BJ (cell line): ENCODE data around the gene TRPM8. TPM values are rescaled to one million over a fixed set of nuclear protein-coding genes. Genes with fewer than 3 reads are reported as not detected.

Experiments
- CTCF ChIA-PET: fragments of 350-600 bp; formaldehyde crosslinking; extraction: SDS; loops from one replicate; lab custom pipeline; 2021; ENCODE audit warnings: antibody characterized with exemption, inconsistent platforms; lab: Yijun Ruan, JAX
- POLR2A ChIA-PET: fragments of 300-600 bp; sonication (Branson Sonifier 250); formaldehyde crosslinking; extraction: SDS; loops from one replicate; lab custom pipeline; 2021; ENCODE audit warnings: antibody characterized with exemption; lab: Charles Lee
- DNase-seq: peaks from one replicate; pipeline ENCODE4 v3.0.0-alpha.2; 2011; ENCODE audit warnings: low read depth
- H3K27me3 ChIP-seq: 2 replicates; pipeline ENCODE4 v1.6.0; 2011; ENCODE audit warnings: low read length; ENCODE audit not compliant: control insufficient read depth, insufficient read depth
- H3K36me3 ChIP-seq: 2 replicates; pipeline ENCODE4 v1.5.1; 2011; ENCODE audit warnings: low read length; ENCODE audit not compliant: control insufficient read depth, insufficient read depth
- H3K4me3 ChIP-seq: 2 replicates; pipeline ENCODE4 v1.5.1; 2011; ENCODE audit warnings: low read depth, mild to moderate bottlenecking, control low read depth, low read length
- CTCF ChIP-seq: IDR thresholded peaks from 2 replicates; pipeline ENCODE4 v1.5.1; 2011; ENCODE audit warnings: low read depth, mild to moderate bottlenecking, control low read depth, inconsistent platforms, low read length, moderate library complexity; ENCODE audit not compliant: insufficient read depth
- polyA plus RNA-seq: library from polyadenylated mRNA; depleted of rRNA; stranded (reverse); fragments of >200 nt; gene quantifications from 2 replicates; pipeline ENCODE4 v1.2.3, GENCODE V29; 2011

The TRPM8 gene
- polyA plus RNA-seq, 1 experiment, result not detected

- H3K36me3 ChIP-seq, result no peaks in the 10 kb centered on the region
- CTCF ChIA-PET, result interaction anchor here (1.4 to 2.2 kb wide), 3 partner anchors 520 to 1135 kb away, joined by 4 to 10 read pairs (median 8); no protein-coding TSS in a partner anchor
- POLR2A ChIA-PET, result no interaction called here
- no peaks in the 10 kb centered on the region for H3K27me3 ChIP-seq
- no peak overlapping the region for H3K4me3 ChIP-seq
- DNase-seq, result no peak
- no peak for TF ChIP-seq CTCF
These were observed 63.9 kb downstream of the TRPM8 start for GRCh38 chr2:233980955-233981561.

GRCh38 chr2:233981574-233982420 is 64.6 kb downstream of the TRPM8 start:
- DNase-seq, result no peak
- no peak for TF ChIP-seq CTCF
- ChIA-PET POLR2A (no interaction called here), CTCF (interaction anchor here (1.3 to 2.2 kb wide), 4 partner anchors 154 to 1134 kb away, joined by 4 to 10 read pairs (median 6); no protein-coding TSS in a partner anchor)
- H3K27me3 ChIP-seq, result no peaks in the 10 kb centered on the region
- H3K4me3 ChIP-seq, result no peak overlapping the region
- no peaks in the 10 kb centered on the region for H3K36me3 ChIP-seq

GRCh38 chr2:233982421-233983121 is 65.4 kb downstream of the TRPM8 start:
- POLR2A ChIA-PET, result no interaction called here
- CTCF ChIA-PET, result interaction anchor here (1.3 to 2.2 kb wide), 3 partner anchors 153 to 562 kb away, joined by 4 to 10 read pairs (median 8); no protein-coding TSS in a partner anchor
- no peak overlapping the region for H3K4me3 ChIP-seq

GRCh38 chr2:233983445-233983844 is 66.3 kb downstream of the TRPM8 start:
- POLR2A ChIA-PET, result no interaction called here
- DNase-seq, result no peak
- no peaks in the 10 kb centered on the region for H3K27me3 ChIP-seq
- no peaks in the 10 kb centered on the region for H3K36me3 ChIP-seq
- CTCF ChIA-PET, result interaction anchor here (0.6 kb wide), 1 partner anchor 284 kb away, joined by 3 read pairs; no protein-coding TSS in a partner anchor
- TF ChIP-seq CTCF, result no peak
- H3K4me3 ChIP-seq, result no peak overlapping the region

More at GRCh38 chr2:233982421-233983121, 65.4 kb downstream of the TRPM8 start:
- DNase-seq, result peak; percentile 79
- Histone ChIP-seq H3K27me3 (no peaks in the 10 kb centered on the region), H3K36me3 (no peaks in the 10 kb centered on the region)
- no peak for TF ChIP-seq CTCF
